Small intestine (tissue), 7 donors: ENCODE measurements around the gene CHRD. TPM values are rescaled to one million over a fixed set of nuclear protein-coding genes. Genes with fewer than 3 reads are reported as not detected.

Experiments used
- DNase-seq, 2 donors: peaks; one replicate each; pipeline versions ENCODE4 v3.0.0 to v3.0.0-alpha.2; 2013
- FAIRE-seq: peaks from 2 replicates; lab custom pipeline; 2012; peaks lifted over from hg19 to GRCh38; lab: Jason Lieb, UNC
- H3K27ac ChIP-seq, 3 donors: one replicate each; pipeline ENCODE4 v1.5.1; 2013; ENCODE audit warnings: low read length in 2 of 3, mild to moderate bottlenecking in 2 of 3, control low read depth in 1 of 3, inconsistent platforms in 1 of 3, low read depth in 1 of 3, moderate library complexity in 1 of 3
- H3K27me3 ChIP-seq, 3 donors: one replicate each; pipeline ENCODE4 v1.6.1; 2013; ENCODE audit warnings: low read length in 3 of 3, inconsistent platforms in 1 of 3; ENCODE audit not compliant: control insufficient read depth in 3 of 3, insufficient read depth in 3 of 3
- H3K36me3 ChIP-seq, 3 donors: one replicate each; pipeline ENCODE4 v1.6.1; 2013; ENCODE audit warnings: low read length in 3 of 3, inconsistent platforms in 1 of 3, low read depth in 1 of 3, mild to moderate bottlenecking in 1 of 3, moderate library complexity in 1 of 3; ENCODE audit not compliant: control insufficient read depth in 3 of 3, insufficient read depth in 2 of 3
- H3K4me1 ChIP-seq, 3 donors: one replicate each; pipeline ENCODE4 v1.6.1; 2013; ENCODE audit warnings: low read length in 2 of 3, inconsistent platforms in 1 of 3, low read depth in 1 of 3, mild to moderate bottlenecking in 1 of 3, moderate library complexity in 1 of 3; ENCODE audit not compliant: control insufficient read depth in 3 of 3, insufficient read depth in 2 of 3
- H3K4me3 ChIP-seq, 3 donors: one replicate each; pipeline ENCODE4 v1.5.1; 2013; ENCODE audit warnings: low read length in 3 of 3, control low read depth in 1 of 3, inconsistent platforms in 1 of 3, low read depth in 1 of 3, mild to moderate bottlenecking in 1 of 3, moderate library complexity in 1 of 3
- H3K9me3 ChIP-seq, 2 donors: one replicate each; pipeline ENCODE4 v1.6.1; 2013; ENCODE audit warnings: low read depth in 1 of 2, low read length in 1 of 2; ENCODE audit not compliant: control insufficient read depth in 2 of 2, insufficient read depth in 1 of 2
- WGBS, 3 donors: extraction: QIAGEN DNeasy Blood & Tissue Kit; methylation state at CpG; one replicate each; pipeline ENCODE4 v1.1.7; 2013; 5-methylcytosine and 5-hydroxymethylcytosine counted together
- polyA plus RNA-seq, 4 donors: library from polyadenylated mRNA; stranded (reverse) in 3 of 4; unstranded in 1 of 4; fragments of 200-250 nt in 3 of 4; fragments of 120-200 nt in 1 of 4; gene quantifications; one replicate each; pipeline versions ENCODE4 v1.2.1 to v1.2.3, GENCODE V29; 2013
- donor health status: healthy with polysubstance abuse.
- donor health status: control.
- donor health status: control.
- donor health status: Bipolar disorder and iron deficiency.
- donor health status: healthy.

Gene CHRD
- polyA plus RNA-seq, 4 donors, result 0.27 to 3.8 (median 3.4) TPM; not detected in 1

- DNase-seq (no peak), FAIRE-seq (no peak)
- no peak overlapping the region for H3K4me3 ChIP-seq
- H3K4me1 ChIP-seq, result no peaks in the 10 kb centered on the region
- 18 to 28% (median 19%) methylated on average over 9 of the region's 9 CpGs for WGBS, 3 donors
- H3K27ac ChIP-seq, result no peak overlapping the region
- H3K27me3 ChIP-seq, result peaks cover 0 to 20% (median 3%) of the 10 kb centered on the region in 3 donors
- H3K36me3 ChIP-seq, result no peaks in the 10 kb centered on the region
- H3K9me3 ChIP-seq, result no peaks in the 10 kb centered on the region
Observed at GRCh38 chr3:184399410-184399809, 19.6 kb downstream of the CHRD start.

GRCh38 chr3:184405075-184406030, 25.5 kb downstream of the CHRD start:
- no peaks in the 10 kb centered on the region for H3K4me1 ChIP-seq
- H3K4me3 ChIP-seq, result no peak overlapping the region
- no peak for DNase-seq
- no peak overlapping the region for H3K27ac ChIP-seq
- FAIRE-seq, result no peak
- WGBS, 3 donors, result 76 to 81% (median 78%) methylated on average over 20 of the region's 20 CpGs
- H3K36me3 ChIP-seq, result no peaks in the 10 kb centered on the region
- H3K9me3 ChIP-seq, result no peaks in the 10 kb centered on the region
- peaks cover 0 to 11% (median 3%) of the 10 kb centered on the region in 3 donors for H3K27me3 ChIP-seq

GRCh38 chr3:184409331-184409926, 29.6 kb downstream of the CHRD start:
- no peaks in the 10 kb centered on the region for H3K9me3 ChIP-seq
- H3K27me3 ChIP-seq, result no peaks in the 10 kb centered on the region
- DNase-seq, result no peak
- no peak overlapping the region for H3K4me3 ChIP-seq
- H3K36me3 ChIP-seq, result no peaks in the 10 kb centered on the region
- no peak for FAIRE-seq
- no peak overlapping the region for H3K27ac ChIP-seq
- no peaks in the 10 kb centered on the region for H3K4me1 ChIP-seq
- 81 to 90% (median 84%) methylated on average over 8 of the region's 8 CpGs for WGBS, 3 donors

- no peak for DNase-seq
- WGBS, 3 donors, result 69 to 77% (median 74%) methylated on average over 12 of the region's 12 CpGs
- H3K27ac ChIP-seq, result no peak overlapping the region
- no peak overlapping the region for H3K4me3 ChIP-seq
- FAIRE-seq, result no peak
- H3K27me3 ChIP-seq, result no peaks in the 10 kb centered on the region
- no peaks in the 10 kb centered on the region for H3K9me3 ChIP-seq
- no peaks in the 10 kb centered on the region for H3K4me1 ChIP-seq
- H3K36me3 ChIP-seq, result no peaks in the 10 kb centered on the region
Observed at GRCh38 chr3:184409946-184410500, 30.2 kb downstream of the CHRD start.

- WGBS, 3 donors, result 85 to 88% (median 86%) methylated on average over 16 of the region's 16 CpGs
- no peak for FAIRE-seq
- no peak for DNase-seq
- H3K9me3 ChIP-seq, result no peaks in the 10 kb centered on the region
- H3K27me3 ChIP-seq, result no peaks in the 10 kb centered on the region
- no peak overlapping the region for H3K27ac ChIP-seq
- no peak overlapping the region for H3K4me3 ChIP-seq
- peaks cover 0 to 5% (median 0%) of the 10 kb centered on the region in 3 donors for H3K4me1 ChIP-seq
- no peaks in the 10 kb centered on the region for H3K36me3 ChIP-seq
Observed at GRCh38 chr3:184414418-184415202, 34.8 kb downstream of the CHRD start.

- 69 to 77% (median 73%) methylated on average over 4 of the region's 4 CpGs for WGBS, 3 donors
- FAIRE-seq, result no peak
Observed at GRCh38 chr3:184415203-184415490, 35.3 kb downstream of the CHRD start.

GRCh38 chr3:184417619-184418327, 37.9 kb downstream of the CHRD start:
- WGBS, 3 donors, result 16 to 36% (median 30%) methylated on average over 12 to 14 of the region's 14 CpGs
- Histone ChIP-seq H3K36me3 (no peaks in the 10 kb centered on the region), H3K9me3 (peaks cover 0 to 2% of the 10 kb centered on the region in 2 donors), H3K27me3 (no peaks in the 10 kb centered on the region), H3K27ac (no peak overlapping the region), H3K4me1 (peaks cover 0 to 5% (median 0%) of the 10 kb centered on the region in 3 donors), H3K4me3 (no peak overlapping the region)
- FAIRE-seq, result no peak
- peak; percentile 68 to 78 for DNase-seq

More at GRCh38 chr3:184415203-184415490, 35.3 kb downstream of the CHRD start:
- no peak overlapping the region for H3K4me3 ChIP-seq
- DNase-seq, result no peak
- H3K36me3 ChIP-seq, result no peaks in the 10 kb centered on the region
- no peaks in the 10 kb centered on the region for H3K27me3 ChIP-seq
- no peak overlapping the region for H3K27ac ChIP-seq
- peaks cover 0 to 5% (median 0%) of the 10 kb centered on the region in 3 donors for H3K4me1 ChIP-seq
- H3K9me3 ChIP-seq, result no peaks in the 10 kb centered on the region
